SK-N-SH (cell line): ENCODE data around the gene THSD7A. TPM values are rescaled to one million over a fixed set of nuclear protein-coding genes. Genes with fewer than 3 reads are reported as not detected.

Source experiments
- CTCF ChIA-PET: fragments of 300-600, 350-600 bp; formaldehyde crosslinking; extraction: SDS; loops from one replicate; lab custom pipeline; 2021; lab: Yijun Ruan, JAX
- POLR2A ChIA-PET: fragments of 350-600 bp; sonication (Branson Sonifier 250); formaldehyde crosslinking; extraction: SDS; loops from one replicate; lab custom pipeline; 2020; ENCODE audit warnings: antibody characterized with exemption, inconsistent platforms; lab: Yijun Ruan, JAX
- DNase-seq: peaks from one replicate; pipeline ENCODE4 v3.0.0; 2012
- H2AFZ ChIP-seq: fragments of 200-600 bp; sonication (generic); 2 replicates; pipeline ENCODE4 v1.8.1; 2016; ENCODE audit warnings: antibody characterized with exemption, mild to moderate bottlenecking, low read depth
- H3F3A ChIP-seq: fragments of 200-600 bp; sonication (generic); replicated peaks from 2 replicates; pipeline ENCODE3; 2016; ENCODE audit warnings: antibody characterized with exemption, mild to moderate bottlenecking; ENCODE audit not compliant: insufficient read depth
- H3K27ac ChIP-seq, 2 experiments: fragments of 200-500 bp in 1 of 2; fragments of 200-600 bp in 1 of 2; sonication (Bioruptor generic) in 1 of 2; sonication (generic), shearing (Covaris generic) in 1 of 2; 2 replicates each; pipeline versions ENCODE4 v1.5.1 to v1.6.1; 2014 to 2016; ENCODE audit warnings: low read depth in 2 of 2, inconsistent platforms in 1 of 2, low read length in 1 of 2, mild to moderate bottlenecking in 1 of 2, mixed read lengths in 1 of 2
- H3K27me3 ChIP-seq: fragments of 200-600 bp; sonication (generic), shearing (Covaris generic); 2 replicates; pipeline ENCODE4 v1.6.1; 2016; ENCODE audit warnings: mixed run types; ENCODE audit not compliant: insufficient read depth
- H3K36me3 ChIP-seq, 2 experiments: fragments of 200-500 bp in 1 of 2; fragments of 200-600 bp in 1 of 2; sonication (Bioruptor generic) in 1 of 2; sonication (generic) in 1 of 2; replicated peaks in 1 of 2; 2 replicates each; pipeline versions ENCODE3 to v1.5.1; 2014 to 2016; ENCODE audit warnings: low read length in 1 of 2, mild to moderate bottlenecking in 1 of 2; ENCODE audit not compliant: insufficient read depth in 2 of 2, control insufficient read depth in 1 of 2
- H3K4me1 ChIP-seq, 2 experiments: fragments of 200-500 bp in 1 of 2; fragments of 200-600 bp in 1 of 2; sonication (Bioruptor generic) in 1 of 2; sonication (generic), shearing (Covaris generic) in 1 of 2; 2 replicates each; pipeline versions ENCODE4 v1.5.1 to v1.6.1; 2014 to 2016; ENCODE audit warnings: low read depth in 1 of 2, low read length in 1 of 2, mixed run types in 1 of 2; ENCODE audit not compliant: insufficient read depth in 2 of 2, control insufficient read depth in 1 of 2
- H3K4me2 ChIP-seq: fragments of 200-600 bp; sonication (generic), shearing (Covaris generic); 2 replicates; pipeline ENCODE4 v1.6.1; 2017; ENCODE audit warnings: mixed run types
- H3K4me3 ChIP-seq, 2 experiments: fragments of 200-500 bp in 1 of 2; fragments of 200-600 bp in 1 of 2; sonication (Bioruptor generic) in 1 of 2; sonication (generic), shearing (Covaris generic) in 1 of 2; 2 replicates each; pipeline versions ENCODE4 v1.5.1 to v1.8.1; 2014 to 2016; ENCODE audit warnings: low read depth in 2 of 2, inconsistent platforms in 1 of 2, low read length in 1 of 2, mild to moderate bottlenecking in 1 of 2, mixed read lengths in 1 of 2, moderate library complexity in 1 of 2
- H3K79me2 ChIP-seq: fragments of 200-600 bp; sonication (generic); 2 replicates; pipeline ENCODE4 v1.8.1; 2017; ENCODE audit warnings: mild to moderate bottlenecking; ENCODE audit not compliant: insufficient read depth
- H3K9ac ChIP-seq: fragments of 200-600 bp; sonication (generic); 2 replicates; pipeline ENCODE4 v1.6.1; 2017; ENCODE audit warnings: mixed run types
- H3K9me2 ChIP-seq: fragments of 200-600 bp; sonication (generic); 2 replicates; pipeline ENCODE4 v1.6.1; 2017; ENCODE audit warnings: mixed run types
- H3K9me3 ChIP-seq: fragments of 200-600 bp; sonication (generic); 2 replicates; pipeline ENCODE4 v1.6.1; 2017; ENCODE audit warnings: mixed run types, mild to moderate bottlenecking, moderate library complexity
- H4K20me1 ChIP-seq: fragments of 200-600 bp; sonication (generic); 2 replicates; pipeline ENCODE4 v1.6.1; 2017; ENCODE audit warnings: mild to moderate bottlenecking, mixed run types; ENCODE audit not compliant: insufficient read depth
- ELF1 ChIP-seq: IDR thresholded peaks from 2 replicates; pipeline ENCODE4 v1.4.0; 2012
- FOXJ3 ChIP-seq: sonication (generic); formaldehyde crosslinking; IDR thresholded peaks from 2 replicates; pipeline ENCODE4 v1.5.1; 2020; ENCODE audit warnings: mild to moderate bottlenecking, missing genetic modification reagents
- FOXM1 ChIP-seq: IDR thresholded peaks from 2 replicates; pipeline ENCODE4 v1.4.0; 2012; ENCODE audit warnings: low read depth, mild to moderate bottlenecking
- GABPA ChIP-seq: IDR thresholded peaks from 2 replicates; pipeline ENCODE4 v1.4.0; 2012; ENCODE audit warnings: low read depth, mild to moderate bottlenecking
- JUND ChIP-seq: IDR thresholded peaks from 2 replicates; pipeline ENCODE4 v1.4.0; 2012
- POLR2AphosphoS5 ChIP-seq: IDR thresholded peaks from 2 replicates; pipeline ENCODE4 v1.6.1; 2012; ENCODE audit warnings: low read depth, low read length
- SMC3 ChIP-seq: IDR thresholded peaks from 2 replicates; pipeline ENCODE4 v1.6.1; 2012; ENCODE audit warnings: low read depth, low read length, improper control_type of control experiment
- YY1 ChIP-seq: IDR thresholded peaks from 2 replicates; pipeline ENCODE4 v1.4.0; 2012; ENCODE audit warnings: low read depth, mild to moderate bottlenecking
- WGBS: methylation state at CpG from one replicate; pipeline ENCODE4 v1.1.6; 2017; ENCODE audit warnings: low lambda C conversion rate; 5-methylcytosine and 5-hydroxymethylcytosine counted together
- polyA plus RNA-seq, 3 experiments: library from polyadenylated mRNA; depleted of rRNA; stranded (reverse); fragments of >200 nt; gene quantifications; 2 replicates each; pipeline ENCODE4 v1.2.3, GENCODE V29; 2012
- TF ChIP-seq, protein P1 (sequence below): IDR thresholded peaks from 2 replicates; pipeline ENCODE4 v1.4.0; 2012; ENCODE audit warnings: low read depth
- TF ChIP-seq, protein P2 (sequence below): IDR thresholded peaks from 2 replicates; pipeline ENCODE4 v1.6.1; 2012; ENCODE audit warnings: mild to moderate bottlenecking, low read depth, low read length, moderate library complexity

The THSD7A gene
- polyA plus RNA-seq, 1 of the 3 experiments (the other 2 are of a cell fraction), result 0.16 TPM

DNA sequence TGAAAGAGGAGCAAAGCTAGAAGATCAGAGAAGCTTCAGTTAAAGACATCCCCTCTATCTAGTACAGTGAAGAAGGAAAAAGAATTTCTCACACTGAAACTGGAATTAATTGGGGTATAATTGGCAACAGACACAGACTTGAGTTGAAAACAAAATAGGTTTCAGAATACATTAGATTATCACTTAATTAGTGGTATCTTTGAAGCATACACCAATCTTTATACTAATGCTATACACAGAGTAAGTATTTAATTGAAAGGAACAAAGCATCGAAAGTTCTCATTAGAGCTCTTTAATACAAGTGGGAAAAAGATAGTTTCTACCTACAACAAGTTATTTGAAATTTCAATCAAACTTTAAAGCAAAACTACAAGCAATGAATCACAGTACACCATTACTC is 128.2 kb downstream of the THSD7A start:
- no peak overlapping the region for H3K27ac ChIP-seq
- no peaks in the 10 kb centered on the region for H3K27me3 ChIP-seq
- no peak overlapping the region for H3K9ac ChIP-seq
- no peaks in the 10 kb centered on the region for H4K20me1 ChIP-seq
- no peak overlapping the region for H3K4me3 ChIP-seq
- no peak overlapping the region for H2AFZ ChIP-seq
- H3K36me3 ChIP-seq, result no peaks in the 10 kb centered on the region
- H3K9me3 ChIP-seq, result no peaks in the 10 kb centered on the region
- H3K9me2 ChIP-seq, result no peaks in the 10 kb centered on the region
- H3K4me2 ChIP-seq, result no peak overlapping the region
- H3F3A ChIP-seq, result no peaks in the 10 kb centered on the region
- POLR2A ChIA-PET, result no interaction called here
- no peak for TF ChIP-seq JUND
- TF ChIP-seq, protein P1, sequence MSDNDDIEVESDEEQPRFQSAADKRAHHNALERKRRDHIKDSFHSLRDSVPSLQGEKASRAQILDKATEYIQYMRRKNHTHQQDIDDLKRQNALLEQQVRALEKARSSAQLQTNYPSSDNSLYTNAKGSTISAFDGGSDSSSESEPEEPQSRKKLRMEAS, result no peak
- no peak for TF ChIP-seq FOXM1
- TF ChIP-seq, protein P2, sequence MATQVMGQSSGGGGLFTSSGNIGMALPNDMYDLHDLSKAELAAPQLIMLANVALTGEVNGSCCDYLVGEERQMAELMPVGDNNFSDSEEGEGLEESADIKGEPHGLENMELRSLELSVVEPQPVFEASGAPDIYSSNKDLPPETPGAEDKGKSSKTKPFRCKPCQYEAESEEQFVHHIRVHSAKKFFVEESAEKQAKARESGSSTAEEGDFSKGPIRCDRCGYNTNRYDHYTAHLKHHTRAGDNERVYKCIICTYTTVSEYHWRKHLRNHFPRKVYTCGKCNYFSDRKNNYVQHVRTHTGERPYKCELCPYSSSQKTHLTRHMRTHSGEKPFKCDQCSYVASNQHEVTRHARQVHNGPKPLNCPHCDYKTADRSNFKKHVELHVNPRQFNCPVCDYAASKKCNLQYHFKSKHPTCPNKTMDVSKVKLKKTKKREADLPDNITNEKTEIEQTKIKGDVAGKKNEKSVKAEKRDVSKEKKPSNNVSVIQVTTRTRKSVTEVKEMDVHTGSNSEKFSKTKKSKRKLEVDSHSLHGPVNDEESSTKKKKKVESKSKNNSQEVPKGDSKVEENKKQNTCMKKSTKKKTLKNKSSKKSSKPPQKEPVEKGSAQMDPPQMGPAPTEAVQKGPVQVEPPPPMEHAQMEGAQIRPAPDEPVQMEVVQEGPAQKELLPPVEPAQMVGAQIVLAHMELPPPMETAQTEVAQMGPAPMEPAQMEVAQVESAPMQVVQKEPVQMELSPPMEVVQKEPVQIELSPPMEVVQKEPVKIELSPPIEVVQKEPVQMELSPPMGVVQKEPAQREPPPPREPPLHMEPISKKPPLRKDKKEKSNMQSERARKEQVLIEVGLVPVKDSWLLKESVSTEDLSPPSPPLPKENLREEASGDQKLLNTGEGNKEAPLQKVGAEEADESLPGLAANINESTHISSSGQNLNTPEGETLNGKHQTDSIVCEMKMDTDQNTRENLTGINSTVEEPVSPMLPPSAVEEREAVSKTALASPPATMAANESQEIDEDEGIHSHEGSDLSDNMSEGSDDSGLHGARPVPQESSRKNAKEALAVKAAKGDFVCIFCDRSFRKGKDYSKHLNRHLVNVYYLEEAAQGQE, result no peak
- TF ChIP-seq YY1, result no peak
- TF ChIP-seq POLR2AphosphoS5, result no peak
- no peak for TF ChIP-seq GABPA
- TF ChIP-seq SMC3, result no peak
- TF ChIP-seq ELF1, result no peak
- H3K4me1 ChIP-seq, result peaks cover 0 to 38% of the 10 kb centered on the region in 2 experiments; a peak in 2 of 4 replicates
- CTCF ChIA-PET, result interaction anchor here (0.7 to 1.9 kb wide), 4 partner anchors 22 to 755 kb away, joined by 3 to 5 read pairs (median 4); no protein-coding TSS in a partner anchor
- WGBS, result 50% methylated on average over 1 of the region's 1 CpG
- H3K79me2 ChIP-seq, result no peaks in the 10 kb centered on the region
- no peak for DNase-seq

DNA sequence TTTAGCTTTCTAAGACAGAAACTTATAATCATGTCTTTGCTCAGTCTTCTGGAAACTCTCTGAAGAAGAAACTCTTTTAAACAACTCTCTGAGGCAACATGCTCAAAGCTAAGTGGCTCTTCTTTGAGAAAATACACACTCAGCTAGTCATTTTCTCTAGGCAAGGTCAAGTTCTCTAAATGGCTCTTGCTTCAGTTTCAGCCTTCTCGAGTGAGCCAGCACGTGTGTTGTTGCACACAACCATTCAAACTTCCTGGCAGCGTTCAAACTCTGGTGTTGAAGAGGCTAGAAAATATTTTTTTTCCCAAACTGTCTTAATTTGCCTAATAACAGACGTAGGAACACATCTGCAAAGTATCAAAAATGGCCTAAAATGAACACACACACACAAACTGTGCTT is 129.1 kb downstream of the THSD7A start:
- Histone ChIP-seq H3K27me3 (no peaks in the 10 kb centered on the region), H3F3A (no peaks in the 10 kb centered on the region)
- CTCF ChIA-PET, result interaction anchor here (1.0 to 1.9 kb wide), 7 partner anchors 9 to 755 kb away, joined by 3 to 6 read pairs (median 4); no protein-coding TSS in a partner anchor
- no peak for TF ChIP-seq FOXJ3 (CRISPR knock-in tag)
- TF ChIP-seq, all 33 proteins: peak for 0
- Histone ChIP-seq H3K79me2 (no peaks in the 10 kb centered on the region), H3K27ac (no peak overlapping the region), H2AFZ (no peak overlapping the region), H3K9me3 (no peaks in the 10 kb centered on the region), H3K36me3 (no peaks in the 10 kb centered on the region), H3K4me3 (no peak overlapping the region), H3K9ac (no peak overlapping the region), H3K9me2 (no peaks in the 10 kb centered on the region), H3K4me2 (no peak overlapping the region), H3K4me1 (peaks cover 0 to 39% of the 10 kb centered on the region in 2 experiments; a peak in 2 of 4 replicates), H4K20me1 (no peaks in the 10 kb centered on the region)
- 40% methylated on average over 4 of the region's 4 CpGs for WGBS
- DNase-seq, result no peak
- POLR2A ChIA-PET, result no interaction called here
